GM23338 (cell line): ENCODE results near the gene ABCB8.

Source experiments
- CREB1 ChIP-seq: fragments of 250-450 bp; sonication (Bioruptor Pico); IDR thresholded peaks from 2 replicates; pipeline ENCODE4 v1.5.0; 2020; ENCODE audit warnings: low read depth, mild to moderate bottlenecking, moderate library complexity
- EZH2 ChIP-seq: fragments of 200-600 bp; sonication (generic); IDR thresholded peaks from one replicate; pipeline ENCODE4 v1.8.0; 2017; ENCODE audit warnings: antibody characterized with exemption, mild to moderate bottlenecking, low read depth; ENCODE audit not compliant: unreplicated experiment
- EZH2phosphoT487 ChIP-seq: fragments of 200-600 bp; sonication (generic); IDR thresholded peaks from one replicate; pipeline ENCODE4 v1.8.1; 2018; ENCODE audit warnings: antibody characterized with exemption; ENCODE audit not compliant: unreplicated experiment
- JUNB ChIP-seq: IDR thresholded peaks from one replicate; pipeline ENCODE4 v1.6.1; 2016; ENCODE audit warnings: antibody characterized with exemption; ENCODE audit not compliant: unreplicated experiment
- NANOG ChIP-seq: IDR thresholded peaks from 2 replicates; pipeline ENCODE4 v1.6.1; 2016; ENCODE audit warnings: antibody characterized with exemption, borderline replicate concordance
- POLR2AphosphoS5 ChIP-seq: IDR thresholded peaks from 2 replicates; pipeline ENCODE4 v1.6.1; 2016; ENCODE audit warnings: antibody characterized with exemption, low read depth
- STAT1 ChIP-seq: IDR thresholded peaks from one replicate; pipeline ENCODE4 v1.6.1; 2016; ENCODE audit warnings: antibody characterized with exemption; ENCODE audit not compliant: unreplicated experiment
- ZNF114 ChIP-seq: fragments of 250-450 bp; sonication (Bioruptor Pico); IDR thresholded peaks from 2 replicates; pipeline ENCODE4 v1.5.0; 2020; ENCODE audit warnings: mild to moderate bottlenecking, moderate library complexity
- ZNF331 ChIP-seq: fragments of 250-450 bp; sonication (Bioruptor Pico); IDR thresholded peaks from 2 replicates; pipeline ENCODE4 v1.5.0; 2020; ENCODE audit warnings: low read depth, mild to moderate bottlenecking, moderate library complexity
- TF ChIP-seq, protein P1 (sequence below), 2 experiments: fragments of 200-600 bp in 1 of 2; sonication (generic) in 1 of 2; conservative IDR thresholded peaks; 2 replicates each; pipeline versions ENCODE4 v1.5.1 to v1.6.1; 2016 to 2017; ENCODE audit warnings: antibody characterized with exemption in 2 of 2, low read depth in 2 of 2, mild to moderate bottlenecking in 2 of 2, moderate library complexity in 1 of 2
- TF ChIP-seq, protein P2 (sequence below): IDR thresholded peaks from one replicate; pipeline ENCODE4 v1.6.1; 2018; ENCODE audit warnings: antibody characterized with exemption; ENCODE audit not compliant: unreplicated experiment
- TF ChIP-seq, protein P3 (sequence below): IDR thresholded peaks from 2 replicates; pipeline ENCODE4 v1.6.1; 2016; ENCODE audit warnings: antibody characterized with exemption
- TF ChIP-seq, protein P4 (sequence below): fragments of 250-450 bp; sonication (Bioruptor Pico); IDR thresholded peaks from 2 replicates; pipeline ENCODE4 v1.5.0; 2020; ENCODE audit warnings: mild to moderate bottlenecking, moderate library complexity

DNA sequence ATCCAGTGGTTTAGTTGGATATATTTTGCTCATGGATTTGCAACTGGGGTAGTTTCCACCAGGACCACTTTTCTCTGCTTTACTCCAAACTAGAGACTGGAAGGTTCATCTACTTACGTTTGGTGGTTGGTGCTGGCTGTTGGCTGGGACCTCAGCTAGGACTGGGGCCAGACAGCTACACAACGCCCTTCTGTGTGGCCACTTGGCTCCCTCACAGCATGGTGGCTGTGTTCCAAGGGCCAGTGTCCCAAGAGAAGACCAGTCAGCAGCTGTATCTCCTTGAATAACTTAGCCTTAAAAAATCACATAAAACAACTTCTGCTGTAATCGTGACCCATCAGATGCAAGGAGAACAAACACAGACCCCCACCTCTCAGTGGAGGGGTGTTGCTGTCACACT lies 45.9 kb upstream of the ABCB8 start:
- TF ChIP-seq, protein P1, sequence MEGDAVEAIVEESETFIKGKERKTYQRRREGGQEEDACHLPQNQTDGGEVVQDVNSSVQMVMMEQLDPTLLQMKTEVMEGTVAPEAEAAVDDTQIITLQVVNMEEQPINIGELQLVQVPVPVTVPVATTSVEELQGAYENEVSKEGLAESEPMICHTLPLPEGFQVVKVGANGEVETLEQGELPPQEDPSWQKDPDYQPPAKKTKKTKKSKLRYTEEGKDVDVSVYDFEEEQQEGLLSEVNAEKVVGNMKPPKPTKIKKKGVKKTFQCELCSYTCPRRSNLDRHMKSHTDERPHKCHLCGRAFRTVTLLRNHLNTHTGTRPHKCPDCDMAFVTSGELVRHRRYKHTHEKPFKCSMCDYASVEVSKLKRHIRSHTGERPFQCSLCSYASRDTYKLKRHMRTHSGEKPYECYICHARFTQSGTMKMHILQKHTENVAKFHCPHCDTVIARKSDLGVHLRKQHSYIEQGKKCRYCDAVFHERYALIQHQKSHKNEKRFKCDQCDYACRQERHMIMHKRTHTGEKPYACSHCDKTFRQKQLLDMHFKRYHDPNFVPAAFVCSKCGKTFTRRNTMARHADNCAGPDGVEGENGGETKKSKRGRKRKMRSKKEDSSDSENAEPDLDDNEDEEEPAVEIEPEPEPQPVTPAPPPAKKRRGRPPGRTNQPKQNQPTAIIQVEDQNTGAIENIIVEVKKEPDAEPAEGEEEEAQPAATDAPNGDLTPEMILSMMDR (conservative IDR thresholded peaks at IDR 0.05; ENCODE audit: low read depth in 2 of 2): no peak
- TF ChIP-seq, protein P2, sequence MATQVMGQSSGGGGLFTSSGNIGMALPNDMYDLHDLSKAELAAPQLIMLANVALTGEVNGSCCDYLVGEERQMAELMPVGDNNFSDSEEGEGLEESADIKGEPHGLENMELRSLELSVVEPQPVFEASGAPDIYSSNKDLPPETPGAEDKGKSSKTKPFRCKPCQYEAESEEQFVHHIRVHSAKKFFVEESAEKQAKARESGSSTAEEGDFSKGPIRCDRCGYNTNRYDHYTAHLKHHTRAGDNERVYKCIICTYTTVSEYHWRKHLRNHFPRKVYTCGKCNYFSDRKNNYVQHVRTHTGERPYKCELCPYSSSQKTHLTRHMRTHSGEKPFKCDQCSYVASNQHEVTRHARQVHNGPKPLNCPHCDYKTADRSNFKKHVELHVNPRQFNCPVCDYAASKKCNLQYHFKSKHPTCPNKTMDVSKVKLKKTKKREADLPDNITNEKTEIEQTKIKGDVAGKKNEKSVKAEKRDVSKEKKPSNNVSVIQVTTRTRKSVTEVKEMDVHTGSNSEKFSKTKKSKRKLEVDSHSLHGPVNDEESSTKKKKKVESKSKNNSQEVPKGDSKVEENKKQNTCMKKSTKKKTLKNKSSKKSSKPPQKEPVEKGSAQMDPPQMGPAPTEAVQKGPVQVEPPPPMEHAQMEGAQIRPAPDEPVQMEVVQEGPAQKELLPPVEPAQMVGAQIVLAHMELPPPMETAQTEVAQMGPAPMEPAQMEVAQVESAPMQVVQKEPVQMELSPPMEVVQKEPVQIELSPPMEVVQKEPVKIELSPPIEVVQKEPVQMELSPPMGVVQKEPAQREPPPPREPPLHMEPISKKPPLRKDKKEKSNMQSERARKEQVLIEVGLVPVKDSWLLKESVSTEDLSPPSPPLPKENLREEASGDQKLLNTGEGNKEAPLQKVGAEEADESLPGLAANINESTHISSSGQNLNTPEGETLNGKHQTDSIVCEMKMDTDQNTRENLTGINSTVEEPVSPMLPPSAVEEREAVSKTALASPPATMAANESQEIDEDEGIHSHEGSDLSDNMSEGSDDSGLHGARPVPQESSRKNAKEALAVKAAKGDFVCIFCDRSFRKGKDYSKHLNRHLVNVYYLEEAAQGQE: no peak
- no peak for TF ChIP-seq EZH2phosphoT487
- TF ChIP-seq EZH2: no peak
- no peak for TF ChIP-seq POLR2AphosphoS5
- TF ChIP-seq, protein P3, sequence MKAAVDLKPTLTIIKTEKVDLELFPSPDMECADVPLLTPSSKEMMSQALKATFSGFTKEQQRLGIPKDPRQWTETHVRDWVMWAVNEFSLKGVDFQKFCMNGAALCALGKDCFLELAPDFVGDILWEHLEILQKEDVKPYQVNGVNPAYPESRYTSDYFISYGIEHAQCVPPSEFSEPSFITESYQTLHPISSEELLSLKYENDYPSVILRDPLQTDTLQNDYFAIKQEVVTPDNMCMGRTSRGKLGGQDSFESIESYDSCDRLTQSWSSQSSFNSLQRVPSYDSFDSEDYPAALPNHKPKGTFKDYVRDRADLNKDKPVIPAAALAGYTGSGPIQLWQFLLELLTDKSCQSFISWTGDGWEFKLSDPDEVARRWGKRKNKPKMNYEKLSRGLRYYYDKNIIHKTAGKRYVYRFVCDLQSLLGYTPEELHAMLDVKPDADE: no peak
- no peak for TF ChIP-seq CREB1 (CRISPR knock-in tag)
- TF ChIP-seq JUNB: no peak
- TF ChIP-seq, protein P4, sequence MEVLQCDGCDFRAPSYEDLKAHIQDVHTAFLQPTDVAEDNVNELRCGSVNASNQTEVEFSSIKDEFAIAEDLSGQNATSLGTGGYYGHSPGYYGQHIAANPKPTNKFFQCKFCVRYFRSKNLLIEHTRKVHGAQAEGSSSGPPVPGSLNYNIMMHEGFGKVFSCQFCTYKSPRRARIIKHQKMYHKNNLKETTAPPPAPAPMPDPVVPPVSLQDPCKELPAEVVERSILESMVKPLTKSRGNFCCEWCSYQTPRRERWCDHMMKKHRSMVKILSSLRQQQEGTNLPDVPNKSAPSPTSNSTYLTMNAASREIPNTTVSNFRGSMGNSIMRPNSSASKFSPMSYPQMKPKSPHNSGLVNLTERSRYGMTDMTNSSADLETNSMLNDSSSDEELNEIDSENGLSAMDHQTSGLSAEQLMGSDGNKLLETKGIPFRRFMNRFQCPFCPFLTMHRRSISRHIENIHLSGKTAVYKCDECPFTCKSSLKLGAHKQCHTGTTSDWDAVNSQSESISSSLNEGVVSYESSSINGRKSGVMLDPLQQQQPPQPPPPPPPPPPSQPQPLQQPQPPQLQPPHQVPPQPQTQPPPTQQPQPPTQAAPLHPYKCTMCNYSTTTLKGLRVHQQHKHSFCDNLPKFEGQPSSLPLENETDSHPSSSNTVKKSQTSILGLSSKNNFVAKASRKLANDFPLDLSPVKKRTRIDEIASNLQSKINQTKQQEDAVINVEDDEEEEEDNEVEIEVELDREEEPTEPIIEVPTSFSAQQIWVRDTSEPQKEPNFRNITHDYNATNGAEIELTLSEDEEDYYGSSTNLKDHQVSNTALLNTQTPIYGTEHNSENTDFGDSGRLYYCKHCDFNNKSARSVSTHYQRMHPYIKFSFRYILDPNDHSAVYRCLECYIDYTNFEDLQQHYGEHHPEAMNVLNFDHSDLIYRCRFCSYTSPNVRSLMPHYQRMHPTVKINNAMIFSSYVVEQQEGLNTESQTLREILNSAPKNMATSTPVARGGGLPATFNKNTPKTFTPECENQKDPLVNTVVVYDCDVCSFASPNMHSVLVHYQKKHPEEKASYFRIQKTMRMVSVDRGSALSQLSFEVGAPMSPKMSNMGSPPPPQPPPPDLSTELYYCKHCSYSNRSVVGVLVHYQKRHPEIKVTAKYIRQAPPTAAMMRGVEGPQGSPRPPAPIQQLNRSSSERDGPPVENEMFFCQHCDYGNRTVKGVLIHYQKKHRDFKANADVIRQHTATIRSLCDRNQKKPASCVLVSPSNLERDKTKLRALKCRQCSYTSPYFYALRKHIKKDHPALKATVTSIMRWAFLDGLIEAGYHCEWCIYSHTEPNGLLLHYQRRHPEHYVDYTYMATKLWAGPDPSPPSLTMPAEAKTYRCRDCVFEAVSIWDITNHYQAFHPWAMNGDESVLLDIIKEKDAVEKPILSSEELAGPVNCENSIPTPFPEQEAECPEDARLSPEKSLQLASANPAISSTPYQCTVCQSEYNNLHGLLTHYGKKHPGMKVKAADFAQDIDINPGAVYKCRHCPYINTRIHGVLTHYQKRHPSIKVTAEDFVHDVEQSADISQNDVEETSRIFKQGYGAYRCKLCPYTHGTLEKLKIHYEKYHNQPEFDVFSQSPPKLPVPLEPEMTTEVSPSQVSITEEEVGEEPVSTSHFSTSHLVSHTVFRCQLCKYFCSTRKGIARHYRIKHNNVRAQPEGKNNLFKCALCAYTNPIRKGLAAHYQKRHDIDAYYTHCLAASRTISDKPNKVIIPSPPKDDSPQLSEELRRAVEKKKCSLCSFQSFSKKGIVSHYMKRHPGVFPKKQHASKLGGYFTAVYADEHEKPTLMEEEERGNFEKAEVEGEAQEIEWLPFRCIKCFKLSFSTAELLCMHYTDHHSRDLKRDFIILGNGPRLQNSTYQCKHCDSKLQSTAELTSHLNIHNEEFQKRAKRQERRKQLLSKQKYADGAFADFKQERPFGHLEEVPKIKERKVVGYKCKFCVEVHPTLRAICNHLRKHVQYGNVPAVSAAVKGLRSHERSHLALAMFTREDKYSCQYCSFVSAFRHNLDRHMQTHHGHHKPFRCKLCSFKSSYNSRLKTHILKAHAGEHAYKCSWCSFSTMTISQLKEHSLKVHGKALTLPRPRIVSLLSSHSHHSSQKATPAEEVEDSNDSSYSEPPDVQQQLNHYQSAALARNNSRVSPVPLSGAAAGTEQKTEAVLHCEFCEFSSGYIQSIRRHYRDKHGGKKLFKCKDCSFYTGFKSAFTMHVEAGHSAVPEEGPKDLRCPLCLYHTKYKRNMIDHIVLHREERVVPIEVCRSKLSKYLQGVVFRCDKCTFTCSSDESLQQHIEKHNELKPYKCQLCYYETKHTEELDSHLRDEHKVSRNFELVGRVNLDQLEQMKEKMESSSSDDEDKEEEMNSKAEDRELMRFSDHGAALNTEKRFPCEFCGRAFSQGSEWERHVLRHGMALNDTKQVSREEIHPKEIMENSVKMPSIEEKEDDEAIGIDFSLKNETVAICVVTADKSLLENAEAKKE (CRISPR knock-in tag): no peak
- no peak for TF ChIP-seq NANOG
- TF ChIP-seq STAT1: no peak
- no peak for TF ChIP-seq ZNF114
- no peak for TF ChIP-seq ZNF331 (CRISPR knock-in tag)
